Colonic mucosa (tissue), 4 donors: ENCODE measurements around the gene DUSP16. TPM values are rescaled to one million over a fixed set of nuclear protein-coding genes. Genes with fewer than 3 reads are reported as not detected.

Source experiments
- DNase-seq: peaks from one replicate; pipeline ENCODE4 v3.0.0-alpha.2; 2020
- H3K27ac ChIP-seq: fragments of 200-600 bp; one replicate; pipeline ENCODE4 v1.8.0; 2021
- H3K27me3 ChIP-seq: fragments of 200-600 bp; one replicate; pipeline ENCODE4 v1.8.0; 2021
- H3K36me3 ChIP-seq: fragments of 200-600 bp; one replicate; pipeline ENCODE4 v1.8.0; 2021
- H3K4me1 ChIP-seq: fragments of 200-600 bp; one replicate; pipeline ENCODE4 v1.8.0; 2021; ENCODE audit warnings: mild to moderate bottlenecking
- H3K4me3 ChIP-seq: fragments of 200-600 bp; one replicate; pipeline ENCODE4 v1.8.0; 2021
- H3K9ac ChIP-seq, 2 donors: one replicate each; pipeline ENCODE4 v1.7.0; 2013; ENCODE audit warnings: control low read depth in 2 of 2, low read depth in 2 of 2, low read length in 2 of 2
- H3K9me3 ChIP-seq: fragments of 200-600 bp; one replicate; pipeline ENCODE4 v1.8.0; 2021
- intact Hi-C: fragments of 100-400 bp; cut with DNase I; formaldehyde crosslinking; loops from one replicate; pipeline ENCODE4 v1.14.1; 2022
- total RNA-seq, 2 donors: library from RNA; stranded (reverse); fragmentation: NEBNext Ultra II Directional in 1 of 2; extraction: Animal tissue kit (Norgen Biotek cat#: 25700) in 1 of 2; gene quantifications; one replicate each; pipeline ENCODE4 v1.2.1, GENCODE V29; 2021
- TF ChIP-seq, protein P1 (sequence below): fragments of 200-600 bp; IDR thresholded peaks from one replicate; pipeline ENCODE4 v1.8.0; 2022; ENCODE audit warnings: antibody characterized with exemption, mild to moderate bottlenecking
- donor health status: healthy.
- donor health status: DM: no; HTN: no; CAD: no.
- donor health status: DM: no; HTN: no; CAD: no.

DUSP16 gene
- total RNA-seq, 2 donors from 2014 or later, result 47.5 to 60.2 TPM

DNA sequence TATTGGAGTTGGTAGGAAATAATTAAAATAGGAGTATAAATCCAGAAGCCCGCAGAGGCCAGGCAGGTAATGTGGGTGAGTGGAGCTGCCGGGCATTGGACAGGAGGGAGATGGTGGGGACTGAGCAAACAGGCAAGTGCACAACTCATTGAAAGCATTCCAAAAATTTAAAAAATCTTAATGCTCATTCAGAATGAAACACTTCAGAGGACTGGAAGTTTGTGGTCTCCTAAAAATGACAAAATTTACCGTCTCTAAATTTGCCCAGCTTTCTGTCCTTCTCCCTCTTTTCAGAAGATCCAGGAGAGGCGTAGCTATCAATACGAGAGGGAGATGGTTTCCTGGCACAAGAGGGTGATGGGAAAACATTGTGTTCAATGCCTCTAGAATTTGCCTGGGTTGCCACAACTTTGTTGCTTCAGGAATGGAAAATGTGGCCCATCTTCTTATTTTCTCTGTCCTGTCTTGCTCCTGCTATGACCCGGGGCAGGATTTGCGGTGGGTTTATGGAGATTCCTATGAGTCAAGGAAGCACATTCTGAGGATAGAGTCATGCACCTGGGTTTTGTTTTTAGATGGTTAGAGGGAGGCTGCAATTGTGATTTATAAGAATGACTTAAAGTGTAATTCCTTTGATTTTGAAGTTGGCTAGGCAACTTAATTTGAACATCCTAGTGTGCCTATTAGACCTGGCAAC lies 133.6 kb downstream of the DUSP16 start:
- DNase-seq, result no peak
- Histone ChIP-seq H3K4me1 (peaks cover 6% of the 10 kb centered on the region), H3K4me3 (no peak overlapping the region), H3K27ac (no peak overlapping the region), H3K36me3 (no peaks in the 10 kb centered on the region), H3K9me3 (no peaks in the 10 kb centered on the region), H3K9ac (no peak overlapping the region), H3K27me3 (no peaks in the 10 kb centered on the region)
- TF ChIP-seq, protein P1, sequence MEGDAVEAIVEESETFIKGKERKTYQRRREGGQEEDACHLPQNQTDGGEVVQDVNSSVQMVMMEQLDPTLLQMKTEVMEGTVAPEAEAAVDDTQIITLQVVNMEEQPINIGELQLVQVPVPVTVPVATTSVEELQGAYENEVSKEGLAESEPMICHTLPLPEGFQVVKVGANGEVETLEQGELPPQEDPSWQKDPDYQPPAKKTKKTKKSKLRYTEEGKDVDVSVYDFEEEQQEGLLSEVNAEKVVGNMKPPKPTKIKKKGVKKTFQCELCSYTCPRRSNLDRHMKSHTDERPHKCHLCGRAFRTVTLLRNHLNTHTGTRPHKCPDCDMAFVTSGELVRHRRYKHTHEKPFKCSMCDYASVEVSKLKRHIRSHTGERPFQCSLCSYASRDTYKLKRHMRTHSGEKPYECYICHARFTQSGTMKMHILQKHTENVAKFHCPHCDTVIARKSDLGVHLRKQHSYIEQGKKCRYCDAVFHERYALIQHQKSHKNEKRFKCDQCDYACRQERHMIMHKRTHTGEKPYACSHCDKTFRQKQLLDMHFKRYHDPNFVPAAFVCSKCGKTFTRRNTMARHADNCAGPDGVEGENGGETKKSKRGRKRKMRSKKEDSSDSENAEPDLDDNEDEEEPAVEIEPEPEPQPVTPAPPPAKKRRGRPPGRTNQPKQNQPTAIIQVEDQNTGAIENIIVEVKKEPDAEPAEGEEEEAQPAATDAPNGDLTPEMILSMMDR, result no peak
- intact Hi-C loops, result no loop called here

DNA sequence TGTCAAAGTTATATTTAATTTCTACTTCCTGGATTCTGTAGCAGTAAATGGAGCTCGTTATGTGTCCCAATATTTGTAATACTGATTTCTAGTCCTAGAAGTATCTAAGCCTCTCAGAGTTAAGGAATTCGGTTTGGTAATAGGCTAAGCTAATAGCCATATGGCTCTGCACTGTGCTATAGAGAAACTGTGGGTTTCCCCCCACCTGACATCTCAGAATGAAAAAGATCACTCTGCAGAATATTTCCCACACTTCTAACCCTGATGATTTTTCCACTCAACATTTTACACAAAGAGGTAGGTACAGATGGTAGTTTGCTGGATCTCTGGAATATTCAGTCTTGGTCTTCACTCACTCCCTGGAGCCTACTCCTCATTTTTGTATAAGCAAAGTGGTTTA lies 134.6 kb downstream of the DUSP16 start:
- no peaks in the 10 kb centered on the region for H3K27me3 ChIP-seq
- H3K9ac ChIP-seq, result no peak overlapping the region
- no peak for DNase-seq
- H3K4me1 ChIP-seq, result peaks cover 6% of the 10 kb centered on the region
- H3K9me3 ChIP-seq, result no peaks in the 10 kb centered on the region
- no peaks in the 10 kb centered on the region for H3K36me3 ChIP-seq
- TF ChIP-seq, protein P1, result no peak
- no peak overlapping the region for H3K27ac ChIP-seq
- H3K4me3 ChIP-seq, result no peak overlapping the region
- intact Hi-C loops, result no loop called here

GRCh38 chr12:12427568-12427967 lies 135.1 kb downstream of the DUSP16 start:
- DNase-seq, result no peak
- intact Hi-C loops, result no loop called here

DNA sequence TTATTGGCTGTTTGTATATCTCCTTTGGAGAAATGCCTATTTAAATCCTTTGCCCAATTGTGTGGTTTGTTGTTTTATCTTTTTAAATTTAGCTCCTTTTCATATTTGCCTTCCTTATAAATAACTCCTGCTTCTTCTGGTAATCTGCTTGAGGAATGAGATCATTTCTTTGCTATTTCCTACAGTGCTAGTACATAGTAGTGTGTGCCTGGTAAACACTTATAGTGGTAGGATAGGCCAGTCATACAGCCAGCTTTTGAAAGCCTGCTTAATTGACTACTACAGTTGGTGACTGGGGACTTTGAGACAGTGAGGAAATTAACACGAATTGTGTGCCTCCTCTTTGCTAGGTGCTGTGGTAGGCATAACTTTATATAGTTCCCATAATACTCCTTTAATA lies 137.0 kb downstream of the DUSP16 start:
- intact Hi-C loops, result no loop called here
- H3K9ac ChIP-seq, result no peak overlapping the region
- H3K9me3 ChIP-seq, result no peaks in the 10 kb centered on the region
- no peak for DNase-seq
- H3K36me3 ChIP-seq, result no peaks in the 10 kb centered on the region
- H3K27ac ChIP-seq, result no peak overlapping the region
- TF ChIP-seq, protein P1, result no peak
- H3K4me1 ChIP-seq, result peaks cover 6% of the 10 kb centered on the region
- no peaks in the 10 kb centered on the region for H3K27me3 ChIP-seq
- no peak overlapping the region for H3K4me3 ChIP-seq

More at GRCh38 chr12:12427568-12427967, 135.1 kb downstream of the DUSP16 start:
- Histone ChIP-seq H3K9me3 (no peaks in the 10 kb centered on the region), H3K27ac (no peak overlapping the region), H3K9ac (no peak overlapping the region), H3K27me3 (no peaks in the 10 kb centered on the region), H3K4me3 (no peak overlapping the region), H3K4me1 (peaks cover 6% of the 10 kb centered on the region), H3K36me3 (no peaks in the 10 kb centered on the region)
- TF ChIP-seq, protein P1, result no peak

- Histone ChIP-seq H3K4me3 (no peak overlapping the region), H3K36me3 (no peaks in the 10 kb centered on the region), H3K9me3 (no peaks in the 10 kb centered on the region), H3K4me1 (peaks cover 6% of the 10 kb centered on the region), H3K27me3 (no peaks in the 10 kb centered on the region), H3K27ac (no peak overlapping the region), H3K9ac (no peak overlapping the region)
- intact Hi-C loops, result no loop called here
- no peak for DNase-seq
- TF ChIP-seq, protein P1, result no peak
Measured at GRCh38 chr12:12425001-12425400, 137.7 kb downstream of the DUSP16 start.

Other genes with a start within 250 kb of the DUSP16 start
- gene MANSC1, start 212.6 kb downstream of the DUSP16 start, total RNA-seq, result 10 to 100 TPM; 63.6 to 66.0 TPM
- gene BORCS5, start 205.8 kb downstream of the DUSP16 start, total RNA-seq, result 10 to 100 TPM; 10.7 to 12.4 TPM
- 10 to 100 TPM; 18.6 to 28.9 TPM for gene CREBL2, start 49.0 kb upstream of the DUSP16 start, total RNA-seq
- gene GPR19, start 133.3 kb upstream of the DUSP16 start, total RNA-seq, result under 1 TPM; 0.74 to 0.96 TPM
- gene CDKN1B, start 154.5 kb upstream of the DUSP16 start, total RNA-seq, result 10 to 100 TPM; 52.1 to 54.0 TPM
- 1 to 10 TPM; 2.6 to 5.4 TPM for gene APOLD1, start 222.8 kb upstream of the DUSP16 start, total RNA-seq